HG03097 (cell line): ENCODE measurements around the gene TEX51.

Source experiments
- ATAC-seq: cut with Tn5 transposase; IDR thresholded peaks from one replicate; pipeline ENCODE4 v1.9.1; 2021; ENCODE audit not compliant: unreplicated experiment, low FRiP score

Gene TEX51

DNA sequence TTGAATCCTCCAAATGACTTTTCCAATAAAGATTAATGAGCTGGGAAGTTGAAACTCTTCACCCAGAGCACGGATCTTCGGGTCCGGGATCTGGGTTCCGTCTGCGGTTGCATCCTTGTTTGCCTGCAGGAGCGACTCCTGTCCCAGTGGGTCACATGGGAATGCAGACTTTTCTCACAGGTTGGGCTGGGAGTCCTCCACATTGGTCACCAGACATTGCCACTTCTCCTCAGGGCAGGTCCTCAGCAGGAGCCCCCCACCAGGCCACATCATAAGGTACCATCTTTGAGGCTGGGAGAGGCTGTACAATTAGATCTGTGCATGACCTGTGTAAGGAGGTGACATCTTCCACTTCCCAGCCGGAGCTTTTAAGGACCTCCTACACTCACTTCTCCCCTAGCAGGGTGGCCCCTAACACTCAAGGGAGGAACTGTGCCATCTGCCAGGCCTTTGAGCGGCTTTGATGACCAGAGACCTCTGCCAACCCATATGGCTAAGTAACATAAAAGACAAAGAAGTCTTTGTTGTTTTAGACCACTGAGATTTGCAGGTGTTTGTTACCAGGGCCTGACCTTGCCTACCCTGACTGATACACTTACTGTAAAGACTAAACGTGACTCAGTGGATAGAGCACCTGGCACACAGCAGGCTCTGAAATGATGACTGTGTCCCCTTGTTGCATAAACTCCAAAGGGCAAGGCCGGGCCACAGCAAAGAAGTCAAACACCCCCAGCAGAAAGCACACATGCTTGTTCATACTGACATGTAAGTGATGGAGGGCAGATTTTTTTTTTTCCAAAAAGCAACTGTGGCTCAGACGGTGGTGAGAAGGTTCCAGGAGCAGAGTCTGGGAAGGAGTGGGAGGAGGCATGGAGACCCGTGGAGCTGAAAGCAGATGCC lies 7.9 kb upstream of the TEX51 start:
- ATAC-seq: no peak

GRCh38 chr2:126891681-126892500 lies 6.8 kb upstream of the TEX51 start:
- no peak for ATAC-seq

GRCh38 chr2:126893153-126893552 lies 5.5 kb upstream of the TEX51 start:
- no peak for ATAC-seq

GRCh38 chr2:126893606-126894005 lies 5.1 kb upstream of the TEX51 start:
- ATAC-seq: no peak

DNA sequence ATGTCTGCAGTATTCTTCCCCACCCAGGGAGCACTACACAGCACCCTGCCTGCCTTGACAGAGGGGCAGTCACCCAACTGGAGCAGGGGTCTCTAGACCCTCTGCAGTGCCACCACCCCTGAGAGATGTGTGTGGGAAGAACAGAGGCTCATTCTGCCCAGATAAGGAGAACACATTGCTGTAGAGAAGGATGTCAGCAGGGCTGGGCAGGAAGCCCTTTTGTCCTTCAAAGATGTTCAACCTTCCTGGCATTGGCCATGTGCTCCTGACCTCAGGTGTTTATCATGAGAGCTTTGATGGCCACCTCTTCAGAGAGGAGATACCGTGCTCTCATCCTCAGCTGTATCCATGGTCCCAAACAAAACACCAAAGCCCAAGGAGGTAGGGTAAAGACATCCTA lies 4.6 kb upstream of the TEX51 start:
- ATAC-seq: no peak

DNA sequence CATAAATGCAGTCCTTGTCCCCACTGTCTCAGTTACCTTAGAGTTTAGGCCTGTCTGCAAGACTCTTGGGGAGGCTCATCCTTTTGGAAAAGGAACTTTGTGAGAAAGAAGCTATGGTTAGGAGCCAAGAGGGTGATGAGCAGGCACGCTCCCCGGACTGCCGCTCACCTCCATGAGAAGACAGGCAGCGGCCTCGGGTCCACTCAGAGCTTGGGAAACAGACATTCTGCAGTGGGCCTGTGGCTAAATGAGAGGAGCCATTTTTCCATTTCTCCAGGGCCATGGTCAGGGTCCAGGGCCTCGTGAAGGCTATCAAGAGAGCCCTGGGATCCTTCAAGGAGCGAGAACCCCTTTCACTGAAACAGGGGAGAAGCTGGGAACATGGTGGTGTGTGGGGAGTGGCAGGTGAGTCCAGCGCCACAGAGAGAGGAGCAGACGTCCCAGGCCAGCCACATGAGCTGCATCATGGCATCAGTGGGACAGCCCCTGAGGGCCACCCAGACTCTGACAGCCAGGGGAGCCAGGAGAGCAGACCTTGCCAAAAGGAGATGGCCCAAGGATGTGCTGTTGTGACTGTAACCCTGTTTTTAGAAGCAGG lies 4.0 kb upstream of the TEX51 start:
- no peak for ATAC-seq

DNA sequence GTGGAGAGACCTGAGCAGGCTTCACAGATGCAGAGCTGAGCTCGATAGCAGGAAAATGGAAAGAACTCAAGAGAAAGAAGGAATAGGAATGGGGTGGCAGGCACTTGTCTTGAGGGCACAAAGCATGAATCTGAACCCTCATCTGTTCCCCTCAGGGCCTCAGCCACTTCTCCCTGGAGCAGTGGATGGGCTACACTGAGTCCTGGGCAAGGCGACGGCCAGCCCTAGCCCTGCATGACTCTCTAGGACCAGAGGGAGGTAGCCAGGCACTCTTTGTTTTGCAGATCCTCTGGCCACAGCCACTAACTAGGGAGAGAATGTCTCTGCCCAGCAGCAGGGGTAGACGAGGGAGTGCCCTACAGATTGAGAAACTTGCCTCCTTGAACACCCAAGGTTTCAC lies 3.4 kb upstream of the TEX51 start:
- no peak for ATAC-seq

- no peak for ATAC-seq
These were observed 2.2 kb upstream of the TEX51 start for GRCh38 chr2:126896471-126896870.

GRCh38 chr2:126899616-126900185 lies 1.0 kb downstream of the TEX51 start:
- ATAC-seq: no peak

DNA sequence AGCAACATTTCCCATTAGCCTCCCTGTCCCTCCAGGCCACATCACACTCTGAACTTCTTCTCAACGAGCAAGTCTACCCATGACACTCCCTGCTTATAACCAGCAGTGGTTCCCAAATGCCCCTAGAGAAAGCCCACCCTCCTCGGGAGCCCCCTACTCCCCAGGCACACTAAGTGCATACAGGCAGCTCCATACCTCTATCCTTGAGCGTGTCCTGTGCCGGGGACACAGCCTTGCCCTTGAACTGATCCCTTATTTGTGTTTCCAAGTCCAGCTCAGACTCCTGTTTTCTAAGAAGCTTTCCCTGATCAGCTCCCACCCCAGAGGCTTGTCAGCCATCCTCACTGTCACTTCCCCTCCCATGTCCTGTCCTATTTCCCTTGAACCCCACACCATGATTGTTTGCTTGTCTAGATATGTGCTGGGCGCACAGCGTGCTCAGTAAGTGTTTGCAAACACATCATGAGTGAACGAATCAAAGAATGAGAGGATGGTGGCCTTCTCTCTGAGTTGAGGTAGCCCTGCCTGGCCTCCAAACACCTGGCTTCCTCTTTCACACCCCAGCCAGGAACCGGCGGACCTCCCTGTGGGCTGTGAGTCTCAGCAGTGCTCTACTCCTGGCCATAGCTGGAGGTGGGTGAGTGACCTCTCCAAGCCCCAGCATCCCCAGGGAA lies 2.1 kb downstream of the TEX51 start:
- ATAC-seq: no peak

- ATAC-seq: no peak
These were observed 2.8 kb downstream of the TEX51 start for GRCh38 chr2:126901459-126901858.

DNA sequence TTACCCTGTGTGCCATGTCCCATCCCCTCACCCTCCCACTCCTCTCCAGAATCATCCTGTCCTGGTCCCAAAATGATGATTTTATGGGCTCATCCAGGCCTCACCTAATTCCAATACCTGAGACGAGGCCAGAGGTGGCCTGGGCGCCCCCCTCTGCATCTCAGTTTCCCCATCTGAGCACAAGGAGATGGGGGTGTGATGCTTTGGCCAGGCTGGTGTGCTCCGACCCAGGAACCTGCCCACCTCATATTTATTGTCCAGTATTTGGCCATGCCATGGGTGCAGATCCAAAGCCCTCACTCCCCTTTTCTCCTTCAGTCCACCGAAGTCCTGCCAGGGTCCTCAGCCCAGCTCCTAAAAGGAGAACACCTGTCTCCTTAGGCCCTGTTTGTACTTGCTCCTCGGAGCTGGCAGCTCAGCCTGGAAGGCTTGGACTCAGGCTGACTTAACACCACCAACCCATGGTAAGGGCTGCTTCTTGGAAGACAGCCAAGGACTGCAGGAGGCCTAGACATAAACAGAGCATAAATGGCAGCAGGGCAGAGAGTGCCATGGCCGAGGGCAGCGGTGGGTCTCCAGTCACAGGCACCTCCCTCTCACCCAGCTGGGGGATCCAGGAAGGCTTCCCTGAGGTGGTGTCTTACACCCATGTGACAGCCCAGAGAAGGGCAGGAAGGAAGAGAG lies 3.6 kb downstream of the TEX51 start:
- no peak for ATAC-seq

DNA sequence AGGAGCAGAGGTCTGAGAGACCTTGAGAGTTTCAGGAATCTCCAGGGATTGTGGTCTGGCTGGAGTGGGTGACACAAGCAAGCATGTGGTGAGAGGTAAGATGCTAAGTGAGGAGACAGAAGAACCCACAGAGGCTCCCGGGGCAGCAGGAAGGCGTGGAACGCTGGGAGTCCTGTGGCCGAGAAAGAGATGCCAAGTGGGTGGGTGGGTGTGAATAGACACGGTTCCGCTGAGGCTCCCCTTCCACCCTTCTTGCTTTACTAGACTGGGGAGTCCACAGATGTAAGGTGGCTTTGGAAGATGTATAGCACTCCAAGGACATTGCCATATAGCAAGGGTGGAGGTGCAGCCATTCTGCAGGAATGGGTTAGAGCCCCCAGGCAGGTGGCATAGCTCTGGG lies 4.2 kb downstream of the TEX51 start:
- ATAC-seq: no peak

DNA sequence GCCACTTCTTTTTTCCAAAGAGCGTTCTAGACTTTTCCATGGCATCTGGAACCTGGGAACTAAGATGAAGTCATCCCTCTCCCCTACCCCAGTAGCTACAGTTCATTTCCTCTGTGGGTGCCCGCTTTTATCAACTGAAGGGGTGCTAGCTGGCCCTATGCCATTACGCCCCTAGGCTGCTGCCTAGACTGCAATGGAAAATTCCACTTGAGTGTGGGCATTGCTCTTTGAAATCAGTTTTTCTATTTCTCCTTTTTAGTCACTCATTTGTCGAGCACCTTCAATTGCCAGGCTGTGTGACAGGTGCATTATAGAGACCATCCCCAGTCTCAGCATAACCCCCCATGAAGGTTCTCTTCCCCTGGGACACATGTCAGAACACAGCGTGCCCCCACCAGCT lies 7.3 kb downstream of the TEX51 start:
- no peak for ATAC-seq

DNA sequence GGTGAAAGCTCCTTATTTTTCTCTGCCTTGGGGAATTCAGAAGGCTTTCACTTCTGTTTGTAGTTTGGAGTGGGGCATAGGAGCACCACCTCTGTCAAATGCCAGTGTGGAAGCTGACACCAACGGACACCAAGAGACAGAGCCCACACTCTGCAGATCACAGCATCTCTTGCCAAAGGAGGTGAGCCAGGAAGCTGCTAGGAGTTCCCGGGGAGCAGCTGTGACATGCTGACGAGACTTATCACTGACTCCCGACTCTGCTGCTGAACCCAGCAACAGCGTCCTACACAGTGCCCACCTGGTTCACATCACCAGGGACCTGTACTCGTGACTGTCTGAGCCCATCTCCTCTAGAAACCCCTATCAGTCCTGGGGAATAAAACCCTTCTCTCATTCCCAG lies 8.1 kb downstream of the TEX51 start:
- no peak for ATAC-seq

DNA sequence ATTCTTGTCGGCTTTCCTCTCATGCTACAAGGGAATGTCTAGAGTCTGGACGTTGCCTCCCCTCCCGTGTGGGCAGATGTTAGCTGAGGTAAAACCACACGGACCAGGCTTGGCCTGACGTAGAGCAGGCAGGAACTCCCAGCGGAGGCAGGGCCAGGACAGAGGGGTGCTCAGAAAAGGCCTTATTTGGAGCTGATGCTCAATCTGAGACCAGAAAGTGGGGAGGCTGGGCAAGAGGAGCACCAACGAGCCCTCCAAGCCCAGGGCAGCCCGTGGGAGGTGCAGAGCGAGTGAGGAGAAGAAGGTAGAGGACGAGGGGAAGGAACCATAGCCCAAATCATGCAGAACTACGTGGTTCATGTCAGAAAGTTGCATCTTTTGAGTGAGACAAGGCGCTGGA lies 9.0 kb downstream of the TEX51 start:
- no peak for ATAC-seq

- no peak for ATAC-seq
These were observed 10.1 kb downstream of the TEX51 start for GRCh38 chr2:126908721-126909177.

- ATAC-seq: no peak
These were observed 10.7 kb downstream of the TEX51 start for GRCh38 chr2:126909366-126909765.

DNA sequence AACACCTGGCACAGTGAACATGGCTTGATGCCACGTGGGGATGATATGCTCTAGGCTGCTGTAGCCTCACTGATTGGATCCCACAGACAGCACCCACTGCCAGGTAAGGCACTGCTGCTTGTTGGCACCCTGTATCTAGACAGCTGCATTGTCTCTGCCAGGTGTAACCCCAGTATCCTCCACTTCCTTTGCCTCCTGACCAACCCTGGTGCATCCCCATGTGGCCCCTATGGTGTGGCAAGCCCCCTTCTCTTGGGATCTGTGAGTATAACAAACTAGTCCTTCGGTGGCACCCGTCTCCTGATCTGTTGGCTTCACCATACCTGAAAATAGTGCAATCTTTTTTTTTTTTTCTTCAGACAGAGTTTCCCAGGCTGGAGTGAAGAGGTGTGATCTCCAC lies 11.1 kb downstream of the TEX51 start:
- ATAC-seq: no peak

- ATAC-seq: no peak
These were observed 11.9 kb downstream of the TEX51 start for GRCh38 chr2:126910637-126911036.
